SK-MEL-5 (cell line): ENCODE data around the gene PHETA2. TPM values are rescaled to one million over a fixed set of nuclear protein-coding genes. Genes with fewer than 3 reads are reported as not detected.

Experiments
- small RNA-seq, 2 experiments: library from RNA; depleted of rRNA; stranded (forward); fragments of <200 nt; gene quantifications; one replicate each; pipeline ENCODE3, GENCODE V24; 2014
- total RNA-seq: library from RNA; depleted of rRNA; stranded (reverse); fragments of >200 nt; shearing (Covaris generic); gene quantifications from 2 replicates; pipeline ENCODE4 v1.2.3, GENCODE V29; 2014; rRNA removed

Gene PHETA2
- total RNA-seq, 1 experiment from 2014 or later, result 0.34 TPM

Small RNA genes within 50 kb of the gene (small RNA-seq; reads per million reads assigned to genes)
- gene SNORD13P1, result 0 reads per million in 2 experiments

Other genes starting within 250 kb of the PHETA2 start
- 61.7 and 64.4 TPM in 2 replicates for gene SREBF2, start 241.1 kb upstream of the PHETA2 start, total RNA-seq
- gene SHISA8, start 159.2 kb upstream of the PHETA2 start, total RNA-seq, result not detected in 2 replicates
- gene TNFRSF13C, start 147.4 kb upstream of the PHETA2 start, total RNA-seq, result 0.11 and 0.19 TPM in 2 replicates
- gene CENPM, start 127.1 kb upstream of the PHETA2 start, total RNA-seq, result 38.7 and 47.3 TPM in 2 replicates
- gene SEPTIN3, start 104.8 kb upstream of the PHETA2 start, total RNA-seq, result 25.6 and 25.9 TPM in 2 replicates
- gene WBP2NL, start 75.5 kb upstream of the PHETA2 start, total RNA-seq, result 0.19 TPM in 1 of 2 replicates, not detected in the other
- gene NAGA, start 3.4 kb upstream of the PHETA2 start, total RNA-seq, result 73.0 and 75.1 TPM in 2 replicates
- 17.4 and 19.5 TPM in 2 replicates for gene SMDT1, start 5.5 kb downstream of the PHETA2 start, total RNA-seq
- gene NDUFA6, start 16.5 kb downstream of the PHETA2 start, total RNA-seq, result 126 and 130 TPM in 2 replicates
- gene CYP2D6, start 56.6 kb downstream of the PHETA2 start, total RNA-seq, result 0.21 and 0.24 TPM in 2 replicates
- gene TCF20, start 196.4 kb downstream of the PHETA2 start, total RNA-seq, result 36.3 and 38.7 TPM in 2 replicates